H7 (cell line): ENCODE data around the gene ZNF618. TPM values are rescaled to one million over a fixed set of nuclear protein-coding genes. Genes with fewer than 3 reads are reported as not detected.

Experiments used
- DNase-seq: peaks from one replicate; pipeline ENCODE4 v3.0.0; 2012
- H3K27me3 ChIP-seq: 2 replicates; pipeline ENCODE4 v1.6.0; 2011; ENCODE audit warnings: mild to moderate bottlenecking, low read length; ENCODE audit not compliant: control insufficient read depth, insufficient read depth
- H3K36me3 ChIP-seq: replicated peaks from 2 replicates; pipeline ENCODE4 v1.5.1; 2011; ENCODE audit warnings: low read length; ENCODE audit not compliant: control insufficient read depth, insufficient read depth
- H3K4me3 ChIP-seq: 2 replicates; pipeline ENCODE4 v1.5.1; 2011; ENCODE audit warnings: low read depth, mild to moderate bottlenecking, control low read depth, low read length, moderate library complexity; ENCODE audit not compliant: insufficient read depth
- total RNA-seq: library from RNA; depleted of rRNA; stranded (reverse); fragments of >200 nt; shearing (Covaris generic); gene quantifications from 2 replicates; pipeline ENCODE4 v1.2.3, GENCODE V29; 2014

The ZNF618 gene
- total RNA-seq, 1 experiment from 2014 or later, result 6.6 TPM

DNA sequence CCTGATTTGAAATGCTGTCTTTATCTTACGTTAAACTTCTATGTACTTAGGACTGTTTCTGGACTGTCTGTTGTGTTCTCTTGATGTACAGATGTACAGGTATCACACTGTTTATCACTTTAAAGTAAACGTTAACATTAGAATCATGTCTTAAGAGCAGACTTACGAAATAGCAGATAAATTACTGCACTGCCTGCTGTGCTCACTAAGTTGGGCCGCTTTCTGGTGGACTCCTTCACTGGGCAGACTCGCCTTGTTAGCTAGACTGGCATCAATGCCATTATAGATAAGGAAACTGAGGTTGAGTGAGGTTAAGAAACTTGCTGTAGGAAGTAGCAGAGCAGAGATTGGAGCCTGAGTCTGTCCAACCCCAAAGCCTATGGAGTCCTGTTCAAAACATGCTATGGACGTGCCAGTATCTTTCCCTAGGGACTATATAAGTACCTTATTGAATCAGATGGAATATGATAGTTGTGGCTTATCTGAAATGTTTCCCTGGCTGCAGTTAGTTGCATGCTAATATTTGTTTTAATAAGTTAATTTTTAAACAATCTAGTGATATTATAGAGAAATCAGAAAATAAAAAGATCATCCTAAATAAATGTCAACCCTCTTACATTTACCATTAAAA is 16.9 kb downstream of the ZNF618 start:
- Histone ChIP-seq H3K36me3 (no peaks in the 10 kb centered on the region), H3K4me3 (no peak overlapping the region)
- no peak for DNase-seq

DNA sequence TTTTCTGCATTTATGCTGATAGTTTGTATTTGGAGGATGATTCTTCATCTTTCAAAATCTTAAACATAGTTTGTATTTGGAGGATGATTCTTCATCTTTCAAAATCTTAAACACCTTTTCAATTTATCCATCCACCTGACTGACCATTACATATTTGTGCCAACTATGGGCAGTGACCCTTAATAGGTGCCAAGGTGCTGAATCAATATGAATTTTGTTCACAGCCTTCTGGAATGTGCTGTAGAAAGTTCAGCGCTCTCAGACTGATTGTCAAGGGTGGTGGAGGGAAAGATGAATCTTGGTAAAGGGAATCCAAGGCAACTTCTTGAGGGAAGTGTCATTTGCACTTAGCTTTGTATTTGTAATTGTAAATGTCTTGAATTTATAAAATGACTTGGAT is 18.1 kb downstream of the ZNF618 start:
- Histone ChIP-seq H3K36me3 (no peaks in the 10 kb centered on the region), H3K4me3 (no peak overlapping the region), H3K27me3 (no peaks in the 10 kb centered on the region)
- DNase-seq, result no peak

More for the DNA sequence above, 16.9 kb downstream of the ZNF618 start:
- H3K27me3 ChIP-seq, result no peaks in the 10 kb centered on the region

DNA sequence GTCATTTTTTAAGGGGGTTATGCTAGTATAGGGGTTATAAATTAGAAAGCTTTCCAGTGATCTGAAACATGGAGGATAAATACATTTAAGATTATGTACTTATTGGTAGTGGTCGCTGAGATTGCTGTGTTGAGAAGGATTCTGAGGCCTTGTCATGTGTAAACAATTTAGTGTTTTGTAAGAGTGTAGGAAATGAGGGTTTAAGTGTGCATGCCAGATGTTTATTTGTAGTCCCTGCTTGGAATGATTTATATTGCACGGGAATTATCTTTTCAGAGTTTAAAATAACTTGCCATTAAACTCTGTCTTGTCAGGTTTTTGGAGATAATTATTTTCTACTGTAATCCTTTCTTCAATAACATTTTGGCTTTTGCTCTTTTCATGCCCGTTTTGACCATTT is 19.4 kb downstream of the ZNF618 start:
- no peak for DNase-seq
- H3K36me3 ChIP-seq, result no peaks in the 10 kb centered on the region

GRCh38 chr9:113896713-113897112 is 20.6 kb downstream of the ZNF618 start:
- H3K27me3 ChIP-seq, result no peaks in the 10 kb centered on the region
- no peak for DNase-seq
- no peaks in the 10 kb centered on the region for H3K36me3 ChIP-seq
- H3K4me3 ChIP-seq, result no peak overlapping the region

More for the DNA sequence above, 19.4 kb downstream of the ZNF618 start:
- Histone ChIP-seq H3K4me3 (no peak overlapping the region), H3K27me3 (no peaks in the 10 kb centered on the region)

DNA sequence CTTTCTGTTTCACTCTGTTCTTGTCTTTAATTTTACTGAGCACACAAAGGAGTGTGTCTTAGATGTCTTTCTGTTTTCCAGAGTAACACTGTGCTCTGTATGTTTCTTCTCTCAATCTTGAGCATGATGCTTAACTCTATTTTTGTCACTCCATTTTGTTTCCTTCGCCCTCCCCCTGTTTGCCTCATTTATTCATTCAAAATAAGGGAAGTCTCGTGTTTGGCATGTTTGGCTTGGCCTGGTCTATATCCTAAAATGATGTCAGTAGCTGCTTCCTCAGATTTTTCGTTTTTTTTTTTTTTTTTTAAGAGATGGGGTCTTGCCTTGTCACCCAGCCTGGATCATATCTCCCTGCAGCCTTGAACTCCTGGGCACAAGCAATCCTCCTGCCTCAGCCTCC is 22.0 kb downstream of the ZNF618 start:
- DNase-seq, result no peak
- no peaks in the 10 kb centered on the region for H3K36me3 ChIP-seq
- no peak overlapping the region for H3K4me3 ChIP-seq
- no peaks in the 10 kb centered on the region for H3K27me3 ChIP-seq

GRCh38 chr9:113898596-113898995 is 22.5 kb downstream of the ZNF618 start:
- DNase-seq, result no peak
- Histone ChIP-seq H3K4me3 (no peak overlapping the region), H3K36me3 (no peaks in the 10 kb centered on the region), H3K27me3 (no peaks in the 10 kb centered on the region)

GRCh38 chr9:113899205-113899604 is 23.1 kb downstream of the ZNF618 start:
- Histone ChIP-seq H3K27me3 (no peaks in the 10 kb centered on the region), H3K4me3 (no peak overlapping the region), H3K36me3 (no peaks in the 10 kb centered on the region)
- no peak for DNase-seq

DNA sequence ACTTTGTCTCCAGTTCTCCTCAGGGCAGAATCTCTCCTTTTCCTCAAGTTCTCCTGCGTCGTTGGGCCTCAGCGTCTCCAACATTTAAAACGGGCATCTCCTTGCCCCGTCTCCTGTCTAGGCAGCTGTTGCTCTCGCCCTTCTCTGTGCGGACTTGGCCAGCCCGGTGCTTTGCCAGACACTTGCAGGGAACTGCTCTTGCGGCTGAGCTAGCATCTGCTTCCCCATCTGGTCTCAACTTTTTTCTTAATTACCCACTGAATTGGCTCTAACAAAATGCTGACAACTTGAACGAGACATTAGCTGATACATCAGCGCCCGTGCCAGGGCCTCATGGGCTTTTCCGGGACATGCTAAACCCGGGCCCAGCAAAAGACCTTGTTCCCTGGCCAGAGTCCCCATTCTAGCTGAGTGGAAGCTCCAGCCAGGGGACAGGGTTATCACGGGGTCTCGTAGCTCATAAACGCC is 25.1 kb downstream of the ZNF618 start:
- no peak for DNase-seq
- Histone ChIP-seq H3K36me3 (no peaks in the 10 kb centered on the region), H3K27me3 (no peaks in the 10 kb centered on the region), H3K4me3 (no peak overlapping the region)

GRCh38 chr9:113903514-113904077 is 27.5 kb downstream of the ZNF618 start:
- H3K4me3 ChIP-seq, result no peak overlapping the region
- H3K27me3 ChIP-seq, result no peaks in the 10 kb centered on the region
- DNase-seq, result no peak
- H3K36me3 ChIP-seq, result no peaks in the 10 kb centered on the region

GRCh38 chr9:113906411-113907110 is 30.5 kb downstream of the ZNF618 start:
- Histone ChIP-seq H3K27me3 (no peaks in the 10 kb centered on the region), H3K4me3 (no peak overlapping the region), H3K36me3 (no peaks in the 10 kb centered on the region)
- no peak for DNase-seq

DNA sequence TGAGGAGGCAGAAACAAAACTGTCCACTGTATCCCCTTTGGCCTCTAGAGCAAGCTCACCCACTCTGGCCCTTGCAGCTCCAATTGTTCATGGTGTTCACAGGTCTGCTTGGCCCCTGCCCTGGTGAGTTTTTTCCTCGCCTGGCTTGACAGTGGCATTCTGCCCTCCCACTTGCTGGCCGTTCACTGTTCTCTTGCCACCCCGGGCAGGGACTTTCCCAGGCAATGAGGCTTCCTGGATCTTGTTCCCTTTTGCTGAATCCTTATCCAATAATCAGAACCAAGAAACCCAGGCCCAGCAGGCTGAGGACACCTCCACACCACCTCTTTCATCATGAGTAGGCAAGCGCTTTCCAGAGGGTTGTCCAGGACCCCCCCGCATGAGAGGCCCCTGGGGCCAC is 31.2 kb downstream of the ZNF618 start:
- no peaks in the 10 kb centered on the region for H3K36me3 ChIP-seq
- no peak for DNase-seq
- H3K4me3 ChIP-seq, result no peak overlapping the region
- no peaks in the 10 kb centered on the region for H3K27me3 ChIP-seq

- Histone ChIP-seq H3K27me3 (no peaks in the 10 kb centered on the region), H3K36me3 (no peaks in the 10 kb centered on the region; the same call in 1 of the 2 replicates), H3K4me3 (no peak overlapping the region)
- DNase-seq, result no peak
These were observed 33.3 kb downstream of the ZNF618 start for GRCh38 chr9:113909421-113909820.

- DNase-seq, result no peak
- Histone ChIP-seq H3K4me3 (no peak overlapping the region), H3K36me3 (no peaks in the 10 kb centered on the region; the same call in 1 of the 2 replicates), H3K27me3 (no peaks in the 10 kb centered on the region)
These were observed 34.0 kb downstream of the ZNF618 start for GRCh38 chr9:113910036-113910639.

GRCh38 chr9:113911850-113912557 is 35.9 kb downstream of the ZNF618 start:
- no peaks in the 10 kb centered on the region for H3K27me3 ChIP-seq
- no peak for DNase-seq
- H3K36me3 ChIP-seq, result no peaks in the 10 kb centered on the region; the same call in 1 of the 2 replicates
- no peak overlapping the region for H3K4me3 ChIP-seq
